ENCODE results near the gene HAT1.

DNA sequence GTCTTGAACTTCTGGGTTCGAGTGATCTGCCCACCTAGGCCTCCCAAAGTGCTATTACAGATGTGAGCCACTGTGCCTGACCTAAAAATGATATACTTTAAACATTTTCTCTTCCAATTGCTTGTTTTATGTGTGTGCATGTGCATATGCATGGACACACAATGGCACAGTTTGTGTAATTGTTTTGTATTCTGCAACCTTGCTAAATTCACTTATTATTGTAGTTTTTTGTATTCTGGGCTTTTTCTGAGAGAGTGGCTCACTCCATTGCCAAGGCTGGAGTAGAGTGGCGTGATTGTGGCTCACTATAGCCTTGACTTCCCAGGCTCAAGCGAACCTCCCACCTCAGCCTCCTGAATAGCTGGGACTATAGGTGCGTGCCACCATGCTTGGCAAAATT, 8.1 kb downstream of the HAT1 start:
- TF ChIP-seq, protein P1, sequence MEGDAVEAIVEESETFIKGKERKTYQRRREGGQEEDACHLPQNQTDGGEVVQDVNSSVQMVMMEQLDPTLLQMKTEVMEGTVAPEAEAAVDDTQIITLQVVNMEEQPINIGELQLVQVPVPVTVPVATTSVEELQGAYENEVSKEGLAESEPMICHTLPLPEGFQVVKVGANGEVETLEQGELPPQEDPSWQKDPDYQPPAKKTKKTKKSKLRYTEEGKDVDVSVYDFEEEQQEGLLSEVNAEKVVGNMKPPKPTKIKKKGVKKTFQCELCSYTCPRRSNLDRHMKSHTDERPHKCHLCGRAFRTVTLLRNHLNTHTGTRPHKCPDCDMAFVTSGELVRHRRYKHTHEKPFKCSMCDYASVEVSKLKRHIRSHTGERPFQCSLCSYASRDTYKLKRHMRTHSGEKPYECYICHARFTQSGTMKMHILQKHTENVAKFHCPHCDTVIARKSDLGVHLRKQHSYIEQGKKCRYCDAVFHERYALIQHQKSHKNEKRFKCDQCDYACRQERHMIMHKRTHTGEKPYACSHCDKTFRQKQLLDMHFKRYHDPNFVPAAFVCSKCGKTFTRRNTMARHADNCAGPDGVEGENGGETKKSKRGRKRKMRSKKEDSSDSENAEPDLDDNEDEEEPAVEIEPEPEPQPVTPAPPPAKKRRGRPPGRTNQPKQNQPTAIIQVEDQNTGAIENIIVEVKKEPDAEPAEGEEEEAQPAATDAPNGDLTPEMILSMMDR (IDR thresholded peaks at IDR 0.05): no peak
- TF ChIP-seq POLR2A (IDR thresholded peaks at IDR 0.05): no peak
